Stimulated activated CD8-positive, alpha-beta memory T cell treated with anti-CD3 and anti-CD28 coated beads, Interleukin-7, amount 100 ng/mL, for 48 hours (primary cell): Measurements from ENCODE around the gene HDDC2.

Experiments used
- DNase-seq, 2 donors: peaks; one replicate each; pipeline ENCODE4 v3.0.0-alpha.2; 2020; ENCODE audit warnings: low read depth in 1 of 2; ENCODE audit errors: extremely low read depth in 1 of 2

The HDDC2 gene

DNA sequence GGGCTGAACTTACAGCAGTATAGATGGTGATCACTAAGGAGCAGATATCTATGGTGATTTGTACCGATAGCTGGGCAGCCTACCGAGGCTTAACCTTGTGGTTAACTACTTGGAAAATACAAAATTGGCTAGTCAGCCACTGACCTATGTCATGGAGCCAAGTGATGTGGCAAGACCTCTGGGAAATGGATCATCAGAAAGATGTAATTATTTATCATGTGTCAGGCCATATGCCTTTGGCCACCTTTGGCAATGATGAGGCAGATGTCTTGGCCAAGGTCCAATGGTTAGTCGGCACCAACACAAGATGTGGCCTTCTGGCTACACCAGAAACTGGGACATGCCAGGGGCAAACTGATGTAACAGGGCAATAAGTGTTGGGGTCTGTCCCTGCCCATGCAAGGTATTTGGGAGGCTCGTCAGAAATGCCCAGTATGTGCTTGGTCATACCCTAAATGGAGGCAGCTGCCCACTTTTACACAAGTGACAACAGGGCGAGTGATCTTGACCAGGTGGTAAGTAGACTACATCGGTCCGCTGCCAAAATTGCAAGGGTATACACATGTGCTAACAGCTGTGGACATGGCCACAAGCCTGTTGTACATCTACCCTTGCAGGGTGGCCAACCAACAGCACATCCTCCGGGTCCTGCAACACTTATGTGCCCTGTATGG is 30.1 kb downstream of the HDDC2 start:
- DNase-seq = no peak

DNA sequence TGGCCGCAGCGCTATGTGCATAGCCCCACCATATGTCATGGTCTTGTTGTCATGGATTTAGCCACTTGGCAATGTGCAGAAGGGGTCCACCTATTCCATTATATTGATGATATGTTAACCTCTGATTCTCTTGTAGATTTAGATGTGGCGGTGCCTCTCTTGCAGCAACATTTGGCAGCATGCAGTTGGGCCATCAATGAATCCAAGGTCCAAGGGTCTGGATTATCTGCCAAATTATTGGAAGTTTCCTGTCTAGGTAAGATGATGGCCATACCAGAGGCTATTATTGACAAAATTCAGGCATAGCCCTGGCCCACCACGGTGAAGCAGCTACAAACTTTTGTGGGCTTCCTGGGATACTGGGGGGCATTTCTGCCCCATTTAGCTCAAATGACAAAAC is 31.4 kb downstream of the HDDC2 start:
- no peak for DNase-seq

DNA sequence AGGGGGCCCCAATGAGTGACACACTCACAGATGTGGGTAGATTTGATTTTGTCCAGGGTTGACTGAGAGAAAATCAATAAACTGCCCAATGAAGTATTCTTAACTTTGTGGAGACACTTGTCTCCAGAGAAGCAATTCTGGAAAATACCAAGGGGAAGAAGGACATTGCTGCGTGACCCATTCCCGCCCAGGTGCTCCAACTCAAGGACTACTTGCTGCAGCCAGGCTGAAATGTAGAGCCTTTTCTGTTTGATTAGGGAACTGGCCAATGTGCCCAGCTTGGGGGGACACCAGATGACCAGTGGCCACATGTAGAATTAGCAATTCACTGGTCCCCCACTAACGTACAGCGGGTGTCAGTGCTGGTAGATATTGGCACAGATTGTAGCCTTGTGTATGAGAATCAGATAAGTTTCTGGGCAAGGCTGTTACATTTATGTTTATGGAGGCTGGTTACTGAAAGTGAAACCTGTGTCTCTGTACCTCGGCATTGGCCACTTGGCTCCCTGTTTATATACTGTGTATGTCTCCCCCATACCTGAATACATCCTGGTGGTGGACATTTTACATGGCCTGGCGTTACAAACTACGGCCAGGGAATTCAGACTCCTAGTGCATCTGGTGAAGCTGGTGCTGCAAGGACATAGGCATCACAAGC is 32.3 kb downstream of the HDDC2 start:
- no peak for DNase-seq

- DNase-seq = no peak
Observed at GRCh38 chr6:125268765-125269164, 33.0 kb downstream of the HDDC2 start.

GRCh38 chr6:125267806-125268523 is 33.8 kb downstream of the HDDC2 start:
- no peak for DNase-seq

DNA sequence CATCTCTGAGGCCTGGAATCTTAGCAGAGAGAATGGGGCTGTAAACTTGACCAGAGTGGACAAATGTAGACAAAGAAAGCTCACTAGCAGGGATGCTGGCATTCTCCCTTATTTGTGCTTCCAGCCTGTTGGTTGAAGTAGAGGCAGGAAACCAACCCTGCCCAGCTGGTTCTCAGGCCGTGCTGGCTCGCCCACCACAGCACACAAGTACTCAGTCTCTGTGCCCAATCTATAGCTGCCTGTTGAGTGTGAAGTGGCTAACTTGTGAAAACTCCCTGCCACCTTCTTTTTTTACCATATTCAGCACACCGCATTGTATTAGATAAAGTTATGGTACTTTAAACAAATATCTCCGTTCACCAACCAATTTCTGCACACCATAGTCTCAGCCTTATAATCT is 37.3 kb downstream of the HDDC2 start:
- DNase-seq = no peak

DNA sequence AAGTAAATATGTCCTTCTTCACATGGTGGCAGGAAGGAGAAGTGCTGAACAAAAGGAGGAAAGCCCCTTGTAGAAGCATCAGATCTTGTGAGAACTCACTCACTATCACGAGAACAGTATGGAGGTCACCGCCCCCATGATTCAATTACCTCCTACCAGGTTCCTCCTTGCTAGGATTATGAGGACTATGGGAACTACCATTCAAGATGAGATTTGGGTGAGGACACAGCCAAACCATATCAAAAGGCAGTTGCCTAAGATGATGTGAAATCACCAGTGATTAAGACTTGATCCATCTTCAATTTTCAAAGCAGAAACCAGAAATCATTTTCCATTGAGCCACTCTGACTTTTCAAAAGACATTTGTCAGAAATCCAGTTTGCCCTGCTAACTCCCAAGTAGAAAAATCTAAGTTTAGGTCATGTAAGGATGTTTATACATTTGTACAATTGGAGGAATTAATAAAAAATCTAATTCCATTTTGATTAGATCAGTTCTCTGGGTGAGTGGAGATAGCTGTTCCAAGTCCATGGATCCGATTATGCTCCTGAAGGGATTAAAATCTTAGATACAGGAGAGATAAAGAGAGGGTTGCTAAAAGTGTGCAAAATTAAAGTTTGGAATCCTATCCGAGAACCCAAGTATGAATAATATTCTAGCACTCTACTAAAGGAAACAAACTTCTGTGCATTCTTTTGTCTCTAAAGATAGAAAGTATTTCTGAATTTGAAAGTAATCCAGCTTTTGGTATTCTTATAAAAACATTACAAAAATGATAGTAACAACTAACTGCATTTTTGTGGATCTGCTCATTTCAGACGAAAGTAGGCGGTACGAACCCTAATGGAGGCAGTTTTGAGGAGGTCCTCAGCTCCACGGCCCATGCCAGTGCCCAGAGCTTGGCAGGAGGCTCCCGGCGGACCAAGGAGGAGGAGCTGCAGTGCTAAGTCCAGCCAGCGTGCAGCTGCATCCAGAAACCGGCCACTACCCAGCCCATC is 39.5 kb downstream of the HDDC2 start:
- no peak for DNase-seq

GRCh38 chr6:125259354-125259736 is 42.4 kb downstream of the HDDC2 start:
- DNase-seq = no peak

- no peak for DNase-seq
Observed at GRCh38 chr6:125258651-125259353, 43.0 kb downstream of the HDDC2 start.

DNA sequence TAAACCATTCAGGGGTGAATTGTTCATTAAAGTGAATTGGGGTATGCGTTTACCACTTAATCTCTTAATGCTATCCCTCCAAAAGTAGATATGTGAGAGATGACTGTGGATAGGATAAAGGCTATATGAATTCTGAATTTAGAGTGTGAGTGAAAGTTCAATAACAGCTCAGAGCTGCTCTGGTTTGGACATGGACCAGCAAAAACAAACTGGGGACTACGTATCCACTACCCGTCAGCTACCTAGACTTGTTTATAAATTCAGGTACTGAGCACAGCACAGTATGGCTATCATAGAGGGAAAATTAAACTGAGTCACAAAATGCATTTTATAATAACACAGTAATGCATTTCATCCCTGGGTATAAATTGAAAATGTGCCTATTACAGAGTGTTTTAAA is 44.4 kb downstream of the HDDC2 start:
- DNase-seq = no peak

GRCh38 chr6:125255201-125255600 is 46.6 kb downstream of the HDDC2 start:
- no peak for DNase-seq

DNA sequence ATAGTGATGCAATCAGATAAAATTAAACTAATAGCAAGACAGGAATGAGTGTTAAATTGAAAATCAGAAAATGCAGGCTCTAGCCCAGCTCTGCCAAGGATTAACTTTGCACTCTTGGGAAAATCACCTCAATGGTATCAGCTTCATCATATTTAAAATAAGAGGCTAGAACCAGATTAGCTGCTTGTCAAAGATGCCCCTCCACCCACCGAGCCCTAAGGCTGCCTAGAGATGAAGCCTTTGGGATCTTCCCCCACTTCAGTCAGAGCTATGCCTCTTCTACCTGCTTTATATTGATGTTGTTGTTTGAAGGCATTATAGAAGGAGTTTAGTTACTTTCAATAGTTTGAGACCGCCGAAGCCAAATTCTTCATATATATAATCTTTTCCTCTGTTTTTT is 47.4 kb downstream of the HDDC2 start:
- DNase-seq = no peak

DNA sequence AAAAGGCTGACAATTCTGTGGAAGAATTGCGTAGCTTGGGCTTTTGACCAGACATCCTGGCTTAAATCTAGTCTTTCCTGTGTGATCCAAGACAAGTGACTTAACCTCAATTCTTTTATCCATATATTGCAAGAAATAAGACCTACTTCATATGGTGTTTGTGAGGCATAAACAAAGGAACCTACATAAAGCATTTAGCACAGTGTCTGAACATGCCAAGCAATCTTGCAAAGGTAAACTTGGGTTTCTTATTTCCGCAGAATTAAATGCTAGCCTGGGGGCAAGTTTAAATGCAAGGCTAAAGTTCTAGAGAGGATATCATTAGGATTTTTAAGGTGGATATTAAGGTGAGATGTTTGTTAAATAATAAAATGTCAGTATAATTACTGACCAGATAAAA is 47.9 kb downstream of the HDDC2 start:
- DNase-seq = no peak

DNA sequence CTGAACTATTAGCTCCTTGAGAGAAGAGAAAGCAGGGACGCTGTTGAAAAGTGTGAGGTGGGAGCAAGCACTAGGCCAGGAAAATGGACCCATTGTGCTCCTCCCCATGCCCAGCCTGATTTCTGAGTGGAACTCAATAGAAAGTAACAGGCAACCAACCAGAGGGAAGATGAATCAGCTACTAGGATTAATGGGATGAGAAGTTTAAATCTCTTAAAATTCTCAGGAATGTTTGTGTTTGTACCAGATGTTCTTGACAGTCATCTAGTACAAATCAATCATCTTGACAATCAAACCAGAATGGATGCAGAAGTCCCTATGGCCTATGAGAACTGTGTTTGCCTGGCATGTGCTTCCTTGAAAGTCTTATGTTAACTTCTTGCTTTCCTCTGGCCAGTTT is 48.9 kb downstream of the HDDC2 start:
- DNase-seq = no peak

DNA sequence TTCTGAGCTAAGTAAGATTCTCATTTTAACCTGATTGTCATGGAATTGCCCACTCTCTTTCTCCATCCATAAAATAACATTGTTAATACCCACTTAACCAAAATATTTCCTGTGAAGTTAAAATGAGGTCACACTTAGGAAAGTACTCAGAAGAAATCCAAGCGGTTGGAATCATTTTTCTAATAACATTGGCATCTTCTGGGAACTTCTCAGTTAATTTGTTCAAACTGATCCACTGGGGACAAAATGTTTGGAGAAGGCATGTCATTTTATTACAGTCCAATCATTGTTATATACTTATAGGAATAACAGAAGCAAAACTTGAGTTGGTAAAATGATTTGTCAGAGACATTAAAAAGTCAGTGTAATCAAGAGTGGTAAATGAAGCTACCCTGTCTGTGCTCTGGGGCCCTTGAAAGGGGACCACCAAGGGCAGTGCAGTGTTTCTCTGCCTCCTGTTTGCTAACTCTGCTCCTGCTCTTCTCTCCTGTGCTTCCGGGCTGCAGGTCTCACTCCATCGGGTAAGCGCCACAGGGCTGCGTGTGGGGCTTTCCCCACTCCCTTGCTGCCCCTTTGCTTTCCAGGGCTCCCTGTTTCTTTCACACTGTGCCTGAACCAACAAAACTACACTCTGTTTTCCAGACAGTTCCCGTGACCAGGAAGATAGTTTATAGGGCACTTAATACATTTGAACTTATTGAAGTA is 50.1 kb downstream of the HDDC2 start:
- no peak for DNase-seq

DNA sequence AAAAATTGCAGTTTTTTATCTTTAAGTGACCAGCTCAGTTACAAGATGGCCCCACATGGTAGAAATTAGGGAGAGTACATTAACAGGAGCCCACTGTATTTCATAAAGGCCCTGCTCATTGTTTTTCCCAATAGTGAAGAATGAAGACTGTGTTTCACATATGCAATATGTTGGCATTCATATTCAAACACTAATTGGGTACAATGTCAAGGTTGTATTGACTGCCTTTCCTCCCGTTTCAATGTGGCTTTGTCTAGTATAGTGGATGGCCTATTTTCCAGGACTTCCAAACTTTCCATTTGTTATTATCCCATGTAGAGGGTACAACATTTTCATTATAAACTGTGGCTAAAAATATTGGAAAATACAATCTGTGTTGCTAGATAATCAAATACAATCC is 51.3 kb downstream of the HDDC2 start:
- DNase-seq = no peak

DNA sequence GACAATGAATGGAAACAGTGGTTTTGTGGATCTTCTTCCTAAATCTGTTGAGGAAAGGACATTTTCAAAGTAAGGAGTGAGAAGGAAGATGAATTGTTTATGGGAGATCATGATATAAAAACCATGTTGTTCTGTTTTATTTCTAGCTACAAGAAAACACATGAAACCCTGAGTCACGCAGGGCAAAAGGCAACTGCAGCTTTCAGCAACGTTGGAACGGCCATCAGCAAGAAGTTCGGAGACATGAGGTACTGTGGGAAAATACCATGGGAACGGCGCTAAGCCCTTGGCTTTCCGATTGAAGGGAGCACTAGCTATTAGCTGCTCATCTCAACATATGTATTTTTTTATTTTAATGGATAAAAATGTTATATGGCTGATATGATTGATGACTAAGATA is 53.6 kb downstream of the HDDC2 start:
- DNase-seq = no peak

DNA sequence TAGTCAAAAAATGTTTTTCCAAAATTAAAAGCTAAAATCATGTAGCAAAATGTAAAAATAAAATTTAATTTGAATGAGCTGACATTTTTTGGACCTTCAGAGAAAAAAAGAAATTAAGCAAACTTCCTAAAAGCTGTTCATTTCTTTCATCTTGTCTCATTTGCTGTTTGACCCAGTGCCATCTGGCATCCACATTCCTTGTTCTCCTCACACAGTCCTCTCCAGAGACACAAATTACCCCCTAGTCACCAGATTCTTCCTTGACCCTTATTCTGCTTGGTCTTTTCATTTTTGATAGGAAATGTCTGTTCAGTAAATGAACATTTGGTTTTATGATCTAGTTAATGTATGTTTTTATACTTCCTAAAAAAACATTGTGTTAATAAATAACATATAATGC is 55.2 kb downstream of the HDDC2 start:
- DNase-seq = no peak

DNA sequence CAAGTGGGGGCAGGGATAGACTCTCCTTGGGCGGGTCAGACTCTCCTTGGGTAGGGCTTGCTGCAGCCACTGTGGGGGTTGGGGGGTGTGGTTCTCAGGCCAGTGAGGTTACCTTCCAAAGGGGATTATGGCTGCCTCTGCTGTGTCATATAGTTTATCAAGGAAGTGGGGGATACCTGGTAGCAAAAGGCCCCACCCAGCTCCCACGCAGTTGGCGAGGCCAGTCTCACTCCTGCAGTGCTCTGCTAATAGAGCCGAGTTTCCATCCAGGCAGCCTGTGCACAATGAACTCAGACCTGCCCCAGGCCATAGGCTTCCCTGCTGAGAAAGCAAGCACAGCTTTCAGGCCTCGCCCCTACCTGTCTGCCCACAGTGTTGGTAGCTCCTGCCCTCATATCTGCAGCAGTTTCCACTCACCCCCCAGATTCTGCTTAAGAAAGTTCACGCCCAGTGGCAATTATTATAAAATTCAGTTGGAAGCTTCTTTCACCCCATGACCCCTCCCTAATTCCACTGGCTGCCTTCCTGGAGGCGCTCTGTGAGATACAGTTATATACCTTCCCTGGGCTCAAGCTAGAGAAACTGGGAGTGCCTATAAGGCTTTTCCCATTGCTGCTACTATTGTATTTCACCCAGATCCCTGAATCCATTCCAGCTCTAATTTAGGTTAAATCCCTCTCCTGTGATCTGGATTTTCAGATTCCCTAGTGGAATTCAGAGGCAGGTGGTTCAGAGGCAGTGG is 56.1 kb downstream of the HDDC2 start:
- DNase-seq = no peak
